IMR-90 (cell line): ENCODE results near the gene DPH3. TPM values are rescaled to one million over a fixed set of nuclear protein-coding genes. Genes with fewer than 3 reads are reported as not detected.
A peak's percentile ranks its signal among the peaks of the same experiment; 100 is the strongest.

ENCODE experiments used
- ATAC-seq: fragments of 200-7000 bp; cut with Tn5 transposase; 2 replicates; pipeline ENCODE4 v1.9.1; 2020; ENCODE audit warnings: low read depth, mild to moderate bottlenecking, moderate library complexity
- BruUV-seq: library from RNA; stranded (reverse); fragments of 400-500 nt; replicated peaks from 2 replicates; lab custom pipeline; 2021; lab: Mats Ljungman, UMichigan
- CTCF ChIA-PET: fragments of 300-600 bp; formaldehyde crosslinking; extraction: SDS; loops from one replicate; lab custom pipeline; 2021; ENCODE audit warnings: antibody characterized with exemption; lab: Yijun Ruan, JAX
- POLR2A ChIA-PET: fragments of 300-600 bp; sonication (Branson Sonifier 250); formaldehyde crosslinking; loops from one replicate; lab custom pipeline; 2022; ENCODE audit warnings: antibody characterized with exemption; ENCODE audit not compliant: unreplicated experiment; lab: Charles Lee
- DNase-seq: peaks from one replicate; pipeline ENCODE4 v3.0.0; 2013
- H2AFZ ChIP-seq: replicated peaks from 2 replicates; pipeline ENCODE3; 2013; ENCODE audit warnings: low read length, mild to moderate bottlenecking; ENCODE audit not compliant: poor library complexity
- H2AK5ac ChIP-seq: 2 replicates; pipeline ENCODE4 v1.6.1; 2013; ENCODE audit warnings: low read depth, low read length, inconsistent platforms
- H2AK9ac ChIP-seq: replicated peaks from 2 replicates; pipeline ENCODE3; 2013; ENCODE audit warnings: mild to moderate bottlenecking, low read depth, low read length, moderate library complexity; ENCODE audit not compliant: poor library complexity
- H2BK120ac ChIP-seq: 2 replicates; pipeline ENCODE4 v1.6.1; 2013; ENCODE audit warnings: low read depth, low read length, inconsistent platforms
- H2BK15ac ChIP-seq: 3 replicates; pipeline ENCODE4 v1.6.1; 2013; ENCODE audit warnings: low read depth, low read length, inconsistent platforms
- H2BK20ac ChIP-seq: 2 replicates; pipeline ENCODE4 v1.6.1; 2013; ENCODE audit warnings: low read depth, mild to moderate bottlenecking, inconsistent platforms, low read length, moderate library complexity
- H2BK5ac ChIP-seq: 2 replicates; pipeline ENCODE4 v1.6.1; 2013; ENCODE audit warnings: mild to moderate bottlenecking, low read depth, low read length, inconsistent platforms; ENCODE audit not compliant: poor library complexity, severe bottlenecking
- H3K14ac ChIP-seq: replicated peaks from 2 replicates; pipeline ENCODE4 v1.6.1; 2013; ENCODE audit warnings: low read depth, low read length, inconsistent platforms
- H3K18ac ChIP-seq: 2 replicates; pipeline ENCODE4 v1.6.1; 2013; ENCODE audit warnings: low read depth, low read length, control low read depth
- H3K23ac ChIP-seq: 2 replicates; pipeline ENCODE4 v1.6.1; 2013; ENCODE audit warnings: low read depth, low read length, inconsistent platforms
- H3K27ac ChIP-seq: 2 replicates; pipeline ENCODE4 v1.5.1; 2013; ENCODE audit warnings: mild to moderate bottlenecking, control low read depth, low read length; ENCODE audit not compliant: insufficient read depth
- H3K27me3 ChIP-seq: 2 replicates; pipeline ENCODE4 v1.6.1; 2013; ENCODE audit warnings: low read length; ENCODE audit not compliant: control insufficient read depth, insufficient read depth
- H3K36me3 ChIP-seq: 2 replicates; pipeline ENCODE4 v1.6.1; 2013; ENCODE audit warnings: low read length, mixed read lengths; ENCODE audit not compliant: control insufficient read depth, insufficient read depth
- H3K4ac ChIP-seq: 2 replicates; pipeline ENCODE4 v1.6.1; 2013; ENCODE audit warnings: low read depth, low read length, inconsistent platforms
- H3K4me1 ChIP-seq: 2 replicates; pipeline ENCODE4 v1.6.1; 2013; ENCODE audit warnings: low read length, mixed read lengths; ENCODE audit not compliant: control insufficient read depth, insufficient read depth
- H3K4me2 ChIP-seq: 2 replicates; pipeline ENCODE4 v1.6.1; 2013; ENCODE audit warnings: low read depth, mild to moderate bottlenecking, control low read depth, low read length, moderate library complexity
- H3K4me3 ChIP-seq: 2 replicates; pipeline ENCODE4 v1.5.1; 2013; ENCODE audit warnings: low read depth, mild to moderate bottlenecking, control low read depth, low read length, moderate library complexity; ENCODE audit not compliant: insufficient read depth
- H3K56ac ChIP-seq: 2 replicates; pipeline ENCODE4 v1.6.1; 2013; ENCODE audit warnings: low read length, inconsistent platforms; ENCODE audit not compliant: insufficient read depth; ENCODE audit errors: extremely low read depth
- H3K79me1 ChIP-seq, 2 experiments: 2 replicates each; pipeline ENCODE4 v1.6.1; 2013; ENCODE audit warnings: low read length in 2 of 2, inconsistent platforms in 1 of 2, low read depth in 1 of 2
- H3K9ac ChIP-seq: 2 replicates; pipeline ENCODE4 v1.6.1; 2013; ENCODE audit warnings: low read depth, low read length, control low read depth
- H3K9me1 ChIP-seq: 2 replicates; pipeline ENCODE4 v1.6.1; 2013; ENCODE audit warnings: low read length, inconsistent platforms; ENCODE audit not compliant: insufficient read depth
- H3K9me3 ChIP-seq: 2 replicates; pipeline ENCODE4 v1.6.1; 2013; ENCODE audit warnings: low read length; ENCODE audit not compliant: control insufficient read depth, insufficient read depth
- H4K20me1 ChIP-seq: 2 replicates; pipeline ENCODE4 v1.6.1; 2013; ENCODE audit warnings: low read length, inconsistent platforms; ENCODE audit not compliant: insufficient read depth
- H4K5ac ChIP-seq: 2 replicates; pipeline ENCODE4 v1.6.1; 2013; ENCODE audit warnings: mild to moderate bottlenecking, low read depth, low read length, control low read depth
- H4K8ac ChIP-seq, 2 experiments: 2 replicates each; pipeline ENCODE4 v1.6.1; 2013; ENCODE audit warnings: low read depth in 2 of 2, low read length in 2 of 2, control low read depth in 1 of 2, inconsistent platforms in 1 of 2
- H4K91ac ChIP-seq: 2 replicates; pipeline ENCODE4 v1.6.1; 2013; ENCODE audit warnings: low read depth, low read length, inconsistent platforms; ENCODE audit not compliant: insufficient read depth
- BHLHE40 ChIP-seq: fragments of 150-350 bp; IDR thresholded peaks from 2 replicates; pipeline ENCODE4 v1.6.1; 2016; ENCODE audit warnings: mild to moderate bottlenecking, low read depth, low read length
- CHD1 ChIP-seq: IDR thresholded peaks from 2 replicates; pipeline ENCODE4 v1.6.1; 2012; ENCODE audit warnings: low read depth, low read length, improper control_type of control experiment
- MAZ ChIP-seq: IDR thresholded peaks from 2 replicates; pipeline ENCODE4 v1.6.1; 2012; ENCODE audit warnings: low read depth, mild to moderate bottlenecking, low read length, improper control_type of control experiment, moderate library complexity, borderline replicate concordance
- POLR2A ChIP-seq: IDR thresholded peaks from 2 replicates; pipeline ENCODE4 v1.6.1; 2012; ENCODE audit warnings: mild to moderate bottlenecking, low read depth, low read length
- SMC3 ChIP-seq: fragments of 150-350 bp; IDR thresholded peaks from 2 replicates; pipeline ENCODE4 v1.6.1; 2016; ENCODE audit warnings: low read depth, mild to moderate bottlenecking, antibody characterized with exemption, low read length, moderate library complexity
- USF2 ChIP-seq: fragments of 150-350 bp; IDR thresholded peaks from 2 replicates; pipeline ENCODE4 v1.6.1; 2017; ENCODE audit warnings: mild to moderate bottlenecking, antibody characterized with exemption, low read length, low read depth
- WGBS, 2 experiments: methylation state at CpG; one replicate each; pipeline versions ENCODE4 v1.1.5 to v1.1.7; 2013; ENCODE audit warnings: missing lambda C conversion rate in 2 of 2; ENCODE audit not compliant: insufficient read length in 1 of 2; ENCODE audit errors: extremely low coverage in 2 of 2; 5-methylcytosine and 5-hydroxymethylcytosine counted together
- dilution Hi-C: fragments of 300-500 bp; cut with HindIII; formaldehyde crosslinking; loops from one replicate; pipeline ENCODE4 v1.14.3; 2018; ENCODE audit warnings: low sequenced_read_pairs; ENCODE audit not compliant: unreplicated experiment
- in situ Hi-C: fragments of 300-500 bp; cut with MboI; formaldehyde crosslinking; loops from 3 replicates; pipeline ENCODE4 v1.14.3; 2019; ENCODE audit warnings: low sequenced_read_pairs, inconsistent platforms, mixed read lengths
- intact Hi-C: fragments of 100-400 bp; cut with micrococcal nuclease; formaldehyde crosslinking; loops from 2 replicates; pipeline ENCODE4 v1.10.0; 2022
- polyA plus RNA-seq, 3 experiments: library from polyadenylated mRNA; depleted of rRNA; stranded (reverse); fragments of >200 nt; gene quantifications; 2 replicates each; pipeline ENCODE4 v1.2.3, GENCODE V29; 2012; ENCODE audit warnings: low replicate concordance in 1 of 3
- total RNA-seq: library from RNA; depleted of rRNA; stranded (reverse); fragments of >200 nt; gene quantifications from 2 replicates; pipeline ENCODE4 v1.2.3, GENCODE V29; 2012

DPH3 gene
- total and polyA plus RNA-seq, 2 of the 4 experiments (the other 2 are of a cell fraction), result 12.9 to 32.1 TPM

GRCh38 chr3:16264174-16264707, 502 bp downstream of the DPH3 start:
- peak overlapping the region; percentile 62 for H2BK5ac ChIP-seq
- ATAC-seq, result no peak; the same call in 1 of the 2 replicates
- no peak for DNase-seq
- peak overlapping the region; percentile 98 for H2AFZ ChIP-seq
- no peak overlapping the region for H3K18ac ChIP-seq
- H3K36me3 ChIP-seq, result peaks cover 1% of the 10 kb centered on the region
- H4K20me1 ChIP-seq, result no peaks in the 10 kb centered on the region
- peak overlapping the region; percentile 72 for H3K27ac ChIP-seq
- H3K9ac ChIP-seq, result peak overlapping the region; percentile 78
- ChIA-PET POLR2A (interaction anchor here (0.5 to 0.6 kb wide), 2 partner anchors 263 to 382 kb away, joined by 3 read pairs; no protein-coding TSS in a partner anchor), CTCF (no interaction called here)
- H3K79me1 ChIP-seq, result peaks cover 41 to 49% of the 10 kb centered on the region in 2 experiments
- H3K4ac ChIP-seq, result peak overlapping the region; percentile 92
- H3K14ac ChIP-seq, result peak overlapping the region; percentile 92
- peaks cover 3% of the 10 kb centered on the region; the same call in 1 of the 2 replicates for H3K9me1 ChIP-seq
- BruUV-seq, result no TSS peak
- no peaks in the 10 kb centered on the region for H3K9me3 ChIP-seq
- H4K5ac ChIP-seq, result peak overlapping the region; percentile 27
- 0% methylated on average over 5 of the region's 21 CpGs; no CpG with 5 or more reads in 1 of the 2 experiments for WGBS, 2 experiments
- peak overlapping the region; percentile 71 to 99 for H4K8ac ChIP-seq
- dilution Hi-C loops, result no loop called here
- peak overlapping the region; percentile 78 for H3K4me3 ChIP-seq
- in situ Hi-C loops, result no loop called here
- H2BK120ac ChIP-seq, result peak overlapping the region; percentile 83; the same call in 1 of the 2 replicates
- no peaks in the 10 kb centered on the region for H3K4me1 ChIP-seq
- H3K23ac ChIP-seq, result peak overlapping the region; percentile 94
- peak overlapping the region; percentile 36; the same call in 1 of the 2 replicates for H2BK20ac ChIP-seq
- H4K91ac ChIP-seq, result peak overlapping the region; percentile 78
- peak overlapping the region; percentile 74 for H2AK5ac ChIP-seq
- peak overlapping the region; percentile 99 for H3K4me2 ChIP-seq
- intact Hi-C loops, result no loop called here
- peak overlapping the region; percentile 74; the same call in 1 of the 2 replicates for H3K56ac ChIP-seq
- H3K27me3 ChIP-seq, result no peaks in the 10 kb centered on the region
- peak overlapping the region; percentile 98 for H2AK9ac ChIP-seq
- TF ChIP-seq MAZ (no peak), POLR2A (peak; percentile 88), CHD1 (0 out of 2 replicates have a peak, but pooled peaks have one; percentile 24), BHLHE40 (no peak), USF2 (no peak), SMC3 (no peak; the same call in 1 of the 2 replicates)
- H2BK15ac ChIP-seq, result peak overlapping the region; percentile 67; the same call in 1 of the 3 replicates
